ENCODE measurements around the gene CDK3. TPM values are rescaled to one million over a fixed set of nuclear protein-coding genes. Genes with fewer than 3 reads are reported as not detected.
A peak's percentile ranks its signal among the peaks of the same experiment; 100 is the strongest.

Gene CDK3
- total RNA-seq, 1 experiment from 2014 or later = 11.7 TPM

- Histone ChIP-seq H3K9ac (ENCODE audit: extremely low read depth, insufficient read length, low read length) (no peak overlapping the region), H2BK120ac (ENCODE audit: low read depth, low read length, poor library complexity, severe bottlenecking) (no peak overlapping the region), H2AK5ac (ENCODE audit: insufficient read length, low read length) (no peak overlapping the region), H3K4ac (ENCODE audit: low read depth, low read length) (no peak overlapping the region), H3K56ac (ENCODE audit: insufficient read length, low read depth, low read length) (no peak overlapping the region), H3K4me2 (ENCODE audit: insufficient read depth, insufficient read length, low read length) (no peak overlapping the region), H4K8ac (replicated peaks; ENCODE audit: insufficient read length, low read depth, low read length) (no peak overlapping the region), H3T11ph (ENCODE audit: low read length) (no peak overlapping the region), H2AFZ (ENCODE audit: low read length) (no peak overlapping the region), H2BK5ac (ENCODE audit: insufficient read length, low read length) (no peak overlapping the region), H3K27me3 (ENCODE audit: insufficient read depth, low read length) (no peaks in the 10 kb centered on the region), H3K9me3 (ENCODE audit: control insufficient read depth, low read depth, low read length) (no peaks in the 10 kb centered on the region), H4K91ac (ENCODE audit: insufficient read length, low read depth, low read length) (no peak overlapping the region), H3K79me1 (ENCODE audit: insufficient read depth, low read depth, low read length, poor library complexity, severe bottlenecking) (no peaks in the 10 kb centered on the region), H2BK15ac (ENCODE audit: low read depth, low read length) (no peak overlapping the region), H3K4me1 (ENCODE audit: insufficient read depth, low read length) (peaks cover 8% of the 10 kb centered on the region; the same call in 1 of the 2 replicates), H3K23ac (ENCODE audit: insufficient read length, low read depth, low read length) (no peak overlapping the region), H3K18ac (ENCODE audit: insufficient read length, low read depth, low read length) (no peak overlapping the region), H3K27ac (ENCODE audit: insufficient read length, low read depth, low read length) (no peak overlapping the region), H4K5ac (ENCODE audit: insufficient read length, low read depth, low read length) (no peak overlapping the region), H3K79me2 (ENCODE audit: insufficient read depth, low read length) (peaks cover 2% of the 10 kb centered on the region; the same call in 1 of the 2 replicates), H3K14ac (ENCODE audit: insufficient read depth, low read length) (no peak overlapping the region), H2BK12ac (ENCODE audit: insufficient read length, low read depth, low read length) (no peak overlapping the region), H3K23me2 (ENCODE audit: insufficient read length, low read depth, low read length, poor library complexity, severe bottlenecking) (no peaks in the 10 kb centered on the region), H4K20me1 (ENCODE audit: control insufficient read depth, insufficient read depth, insufficient read length) (no peaks in the 10 kb centered on the region), H2BK20ac (ENCODE audit: low read depth, low read length, poor library complexity, severe bottlenecking) (no peak overlapping the region)
- Mint-ChIP-seq H3K4me1 (peaks cover 32 to 42% of the 10 kb centered on the region in 2 experiments), H3K4me3 (no peak overlapping the region), H3K9me3 (no peaks in the 10 kb centered on the region), H3K27me3 (ENCODE audit: low read depth) (no peaks in the 10 kb centered on the region), H3K36me3 (ENCODE audit: insufficient read depth in 1 of 3, low read depth in 3 of 3) (peaks cover 0 to 17% (median 11%) of the 10 kb centered on the region in 3 experiments; a peak in 4 of 7 replicates), H3K27ac (0 out of 7 replicates have a peak overlapping the region, but pooled peaks of 1 of the 3 experiments have one; percentile 29)
- no CpG with 5 or more reads among the region's 4 CpGs for WGBS (ENCODE audit: extremely low coverage, insufficient read length, low lambda C conversion rate)
- no peak for TF ChIP-seq CTCF (conservative IDR thresholded peaks at IDR 0.05)
- DNase-seq = no peak
These were observed 14.7 kb upstream of the CDK3 start for GRCh38 chr17:75985986-75986385.

Data from H9 (cell line).